B cell (primary cell): ENCODE results near the gene KDM3B. TPM values are rescaled to one million over a fixed set of nuclear protein-coding genes. Genes with fewer than 3 reads are reported as not detected.

Experiments used
- ATAC-seq: fragments of 200-7000 bp; cut with Tn5 transposase; one replicate; pipeline ENCODE4 v1.10.0; 2021; ENCODE audit warnings: low read depth, mild to moderate bottlenecking, moderate number of reproducible peaks, moderate library complexity
- CTCF ChIA-PET: fragments of 350-600 bp; sonication (Branson Sonifier 250); formaldehyde crosslinking; loops from one replicate; lab custom pipeline; 2021; ENCODE audit warnings: antibody characterized with exemption, inconsistent platforms; lab: Charles Lee
- POLR2A ChIA-PET: fragments of 350-600 bp; sonication (Branson Sonifier 250); formaldehyde crosslinking; loops from one replicate; lab custom pipeline; 2021; ENCODE audit warnings: antibody characterized with exemption; lab: Charles Lee
- DNase-seq: peaks from one replicate; pipeline ENCODE4 v3.0.0; 2013
- H2AFZ ChIP-seq: 2 replicates; pipeline ENCODE4 v1.6.1; 2012; ENCODE audit warnings: mild to moderate bottlenecking, low read depth, low read length; ENCODE audit not compliant: insufficient read depth, poor library complexity, severe bottlenecking
- H3K27ac ChIP-seq, 2 donors: 1 replicate in 1 of 2; 2 replicates in 1 of 2; pipeline ENCODE4 v1.5.1; 2012 to 2013; ENCODE audit warnings: low read length in 2 of 2, mild to moderate bottlenecking in 2 of 2, moderate library complexity in 1 of 2
- H3K27me3 ChIP-seq, 4 experiments: fragments of 200-600 bp in 1 of 4; sonication (generic) in 1 of 4; replicated peaks in 1 of 4; 1 replicate in 2 of 4; 2 replicates in 2 of 4; pipeline versions ENCODE4 v1.6.1 to v1.7.0; 2013 to 2016; ENCODE audit warnings: low read length in 3 of 4, mild to moderate bottlenecking in 2 of 4, mixed read lengths in 1 of 4, moderate library complexity in 1 of 4; ENCODE audit not compliant: insufficient read depth in 4 of 4, control insufficient read depth in 3 of 4; ENCODE audit errors: control extremely low read depth in 1 of 4
- H3K36me3 ChIP-seq, 2 experiments: replicated peaks in 1 of 2; 1 replicate in 1 of 2; 2 replicates in 1 of 2; pipeline versions ENCODE4 v1.6.1 to v1.7.1; 2013; ENCODE audit warnings: low read length in 1 of 2; ENCODE audit not compliant: insufficient read depth in 2 of 2, control insufficient read depth in 1 of 2; ENCODE audit errors: control extremely low read depth in 1 of 2, extremely low read depth in 1 of 2
- H3K4me1 ChIP-seq, 2 donors: fragments of 200-600 bp in 1 of 2; sonication (generic) in 1 of 2; 1 replicate in 1 of 2; 2 replicates in 1 of 2; pipeline versions ENCODE4 v1.5.1 to v1.6.1; 2013 to 2017; ENCODE audit warnings: low read length in 2 of 2; ENCODE audit not compliant: control insufficient read depth in 2 of 2, insufficient read depth in 2 of 2
- H3K4me2 ChIP-seq: replicated peaks from 2 replicates; pipeline ENCODE3; 2012; ENCODE audit warnings: mild to moderate bottlenecking, low read depth, low read length; ENCODE audit not compliant: poor library complexity, severe bottlenecking
- H3K4me3 ChIP-seq, 5 experiments: fragments of 200-600 bp in 1 of 5; sonication (generic) in 1 of 5; 1 replicate in 3 of 5; 2 replicates in 2 of 5; pipeline versions ENCODE4 v1.5.1 to v1.7.0; 2011 to 2016; ENCODE audit warnings: low read length in 4 of 5, mild to moderate bottlenecking in 4 of 5, low read depth in 2 of 5, control low read depth in 1 of 5, moderate library complexity in 1 of 5; ENCODE audit not compliant: insufficient read depth in 1 of 5; ENCODE audit errors: control extremely low read depth in 1 of 5, extremely low read depth in 1 of 5
- H3K79me2 ChIP-seq: fragments of 200-600 bp; sonication (generic); one replicate; pipeline ENCODE4 v1.6.0; 2016; ENCODE audit warnings: low read length; ENCODE audit not compliant: control insufficient read depth, insufficient read depth
- H3K9ac ChIP-seq: fragments of 200-600 bp; sonication (generic); 2 replicates; pipeline ENCODE4 v1.6.1; 2017; ENCODE audit warnings: mild to moderate bottlenecking, low read length, moderate library complexity
- H3K9me3 ChIP-seq, 3 donors: one replicate each; pipeline versions ENCODE4 v1.6.1 to v1.7.1; 2013; ENCODE audit warnings: low read length in 2 of 3; ENCODE audit not compliant: control insufficient read depth in 2 of 3, insufficient read depth in 1 of 3; ENCODE audit errors: control extremely low read depth in 1 of 3
- H4K20me1 ChIP-seq: 2 replicates; pipeline ENCODE4 v1.6.0; 2012; ENCODE audit warnings: mild to moderate bottlenecking, low read length; ENCODE audit not compliant: insufficient read depth, control insufficient read depth, poor library complexity, severe bottlenecking
- H3K27ac Mint-ChIP-seq: one replicate; pipeline ENCODE4 v1.8.0; 2021; ENCODE audit warnings: mixed read lengths
- H3K27me3 Mint-ChIP-seq: one replicate; pipeline ENCODE4 v1.8.0; 2021; ENCODE audit warnings: mixed read lengths
- H3K4me1 Mint-ChIP-seq: one replicate; pipeline ENCODE4 v1.8.0; 2021; ENCODE audit warnings: mixed read lengths
- H3K4me3 Mint-ChIP-seq: one replicate; pipeline ENCODE4 v1.8.0; 2021; ENCODE audit warnings: mixed read lengths
- H3K9me3 Mint-ChIP-seq: one replicate; pipeline ENCODE4 v1.8.0; 2022; ENCODE audit warnings: mixed read lengths; ENCODE audit not compliant: insufficient read depth
- CTCF ChIP-seq: fragments of 200-600 bp; IDR thresholded peaks from one replicate; pipeline ENCODE4 v1.8.0; 2022; ENCODE audit warnings: antibody characterized with exemption, mild to moderate bottlenecking
- EZH2 ChIP-seq: IDR thresholded peaks from 2 replicates; pipeline ENCODE4 v1.6.1; 2012; ENCODE audit warnings: borderline replicate concordance, low read depth, mild to moderate bottlenecking, moderate library complexity, low read length; ENCODE audit not compliant: insufficient read depth, poor library complexity, severe bottlenecking
- WGBS: methylation state at CpG from one replicate; pipeline ENCODE4 v1.1.5; 2013; ENCODE audit warnings: missing lambda C conversion rate; ENCODE audit not compliant: insufficient coverage; 5-methylcytosine and 5-hydroxymethylcytosine counted together
- intact Hi-C: fragments of 100-400 bp; cut with micrococcal nuclease; formaldehyde crosslinking; loops from one replicate; pipeline ENCODE4 v1.10.0; 2022
- polyA plus RNA-seq: library from polyadenylated mRNA; depleted of rRNA; stranded (reverse); fragments of >200 nt; gene quantifications from 2 replicates; pipeline ENCODE4 v1.2.3, GENCODE V29; 2012
- total RNA-seq, 2 donors: library from RNA; stranded (reverse); fragments of 120-200 nt in 1 of 2; gene quantifications; 1 replicate in 1 of 2; 2 replicates in 1 of 2; pipeline versions ENCODE4 v1.2.3 to v1.2.4, GENCODE V29; 2013 to 2022

KDM3B gene
- total and polyA plus RNA-seq, 2 donors (not counting 1 experiment from before 2014, with no cell fraction given): 41.8 to 99.9 TPM

- Histone ChIP-seq H3K9me3 (no peaks in the 10 kb centered on the region), H3K4me2 (peak within 1 kb of the TSS; percentile 79), H2AFZ (peak within 1 kb of the TSS; percentile 83), H3K27ac (peak within 1 kb of the TSS in 1 of 2 donors; percentile 23), H3K4me3 (peak within 1 kb of the TSS; percentile 60 to 75 (median 72)), H3K9ac (peak within 1 kb of the TSS; percentile 60), H3K4me1 (peaks cover 7 to 15% of the 10 kb centered on the region in 2 donors), H3K36me3 (no peaks in the 10 kb centered on the region), H3K79me2 (no peaks in the 10 kb centered on the region), H3K27me3 (no peaks in the 10 kb centered on the region), H4K20me1 (no peaks in the 10 kb centered on the region)
- TF ChIP-seq CTCF: no peak
- no peak for TF ChIP-seq EZH2
- peak; percentile 97 for DNase-seq
- Mint-ChIP-seq H3K4me3 (peak within 1 kb of the TSS; percentile 87), H3K9me3 (no peaks in the 10 kb centered on the region), H3K27ac (peak within 1 kb of the TSS; percentile 61), H3K4me1 (peaks cover 14% of the 10 kb centered on the region), H3K27me3 (no peaks in the 10 kb centered on the region)
- WGBS: 0% methylated on average over 47 of the region's 55 CpGs
- ATAC-seq: peak; percentile 100
- CTCF ChIA-PET: interaction anchor here (13.4 kb wide), 1 partner anchor 20 kb away, joined by 278 read pairs; the partner anchor contains the start of gene KDM3B
- POLR2A ChIA-PET: interaction anchor here (0.8 to 1.0 kb wide), 4 partner anchors 21 to 154 kb away, joined by 3 to 6 read pairs (median 5); partner anchors contain the start of gene KDM3B
- intact Hi-C loops: loop anchor here (1.0 to 10.0 kb wide), 8 partner anchors 22 to 1843 kb away; partner anchors contain the start of genes BRD8, CDC23, CYSTM1 and ETF1
Measured at GRCh38 chr5:138331449-138332368, 20.8 kb upstream of the KDM3B start, which contains the start of gene CDC25C. Gene CDC25C (minus strand): TSS chr5:138331804. CDS start chr5:138331180, 624 bp downstream.
